ENCODE data around the gene TIPARP.
"Not testable (repeated sequence)": the region's sequence is repeated elsewhere in the genome, so short reads cannot be mapped to it uniquely, and the experiment has no call there.

TIPARP gene

GRCh38 chr3:156639414-156640023 is 34.9 kb upstream of the TIPARP start:
- peaks cover 8 to 14% of the 10 kb centered on the region in 2 donors for H3K4me1 Mint-ChIP-seq
- no peak for DNase-seq
- no peaks in the 10 kb centered on the region for H3K27me3 Mint-ChIP-seq
- ATAC-seq (replicated peaks) = no peak
- H3K9me3 Mint-ChIP-seq = no peaks in the 10 kb centered on the region
- no peak overlapping the region for H3K27ac Mint-ChIP-seq
- no peak overlapping the region for H3K4me3 Mint-ChIP-seq
- H3K36me3 Mint-ChIP-seq = no peaks in the 10 kb centered on the region

DNA sequence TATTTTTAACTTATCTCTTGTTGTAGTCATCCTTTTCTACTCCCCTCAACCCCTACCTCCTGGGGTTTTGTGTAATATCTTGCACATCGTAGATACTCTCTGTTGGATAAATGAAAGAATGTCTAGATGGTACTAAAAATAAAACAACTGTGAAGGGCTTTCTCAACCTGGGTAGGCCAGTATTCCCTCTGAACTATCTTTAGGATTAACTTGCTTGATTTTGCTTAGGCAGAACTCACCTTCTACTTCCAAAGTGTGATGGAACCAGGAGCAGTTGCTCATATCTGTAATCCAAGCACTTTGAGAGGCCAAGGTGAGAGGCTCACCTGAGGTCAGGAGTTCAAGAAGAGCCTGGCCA is 32.8 kb upstream of the TIPARP start:
- Mint-ChIP-seq H3K36me3 (peaks cover 0 to under 1% of the 10 kb centered on the region in 2 donors), H3K4me1 (peaks cover 8 to 14% of the 10 kb centered on the region in 2 donors), H3K27me3 (peaks cover 0 to 1% of the 10 kb centered on the region in 2 donors), H3K9me3 (peaks cover 0 to under 1% of the 10 kb centered on the region in 2 donors), H3K4me3 (no peak overlapping the region), H3K27ac (no peak overlapping the region)
- ATAC-seq (replicated peaks) (no peak), DNase-seq (no peak)

- peak overlapping the region; percentile 69 to 72 for H3K4me3 Mint-ChIP-seq
- no peak for ATAC-seq (replicated peaks)
- no peak overlapping the region for H3K27ac Mint-ChIP-seq
- peaks cover 3 to 4% of the 10 kb centered on the region in 2 donors for H3K9me3 Mint-ChIP-seq
- no peak for DNase-seq
- H3K36me3 Mint-ChIP-seq = peaks cover 3 to 4% of the 10 kb centered on the region in 2 donors
- H3K27me3 Mint-ChIP-seq = peaks cover 0 to 4% of the 10 kb centered on the region in 2 donors
- H3K4me1 Mint-ChIP-seq = peaks cover 8 to 14% of the 10 kb centered on the region in 2 donors
These were observed 31.4 kb upstream of the TIPARP start for GRCh38 chr3:156642750-156643728.

- DNase-seq (peak; percentile 42), ATAC-seq (replicated peaks) (peak; percentile 95 to 96)
- Mint-ChIP-seq H3K9me3 (peaks cover 3 to 4% of the 10 kb centered on the region in 2 donors), H3K27ac (peak overlapping the region; percentile 15), H3K36me3 (peaks cover 3 to 4% of the 10 kb centered on the region in 2 donors), H3K4me3 (peak overlapping the region; percentile 69 to 72), H3K4me1 (peaks cover 8 to 14% of the 10 kb centered on the region in 2 donors), H3K27me3 (peaks cover 0 to 4% of the 10 kb centered on the region in 2 donors)
These were observed 30.5 kb upstream of the TIPARP start for GRCh38 chr3:156643729-156644389.

- Mint-ChIP-seq H3K4me1 (peaks cover 8 to 14% of the 10 kb centered on the region in 2 donors), H3K9me3 (peaks cover 3 to 4% of the 10 kb centered on the region in 2 donors), H3K36me3 (peaks cover 3 to 4% of the 10 kb centered on the region in 2 donors), H3K27ac (no peak overlapping the region), H3K27me3 (peaks cover 0 to 4% of the 10 kb centered on the region in 2 donors), H3K4me3 (no peak overlapping the region)
- no peak for DNase-seq
- ATAC-seq (replicated peaks) = no peak
These were observed 29.4 kb upstream of the TIPARP start for GRCh38 chr3:156644958-156645357.

GRCh38 chr3:156646958-156647357 is 27.4 kb upstream of the TIPARP start:
- peaks cover 3 to 4% of the 10 kb centered on the region in 2 donors for H3K36me3 Mint-ChIP-seq
- H3K27me3 Mint-ChIP-seq = peaks cover 0 to 4% of the 10 kb centered on the region in 2 donors
- H3K9me3 Mint-ChIP-seq = peaks cover 3 to 4% of the 10 kb centered on the region in 2 donors
- ATAC-seq (replicated peaks) = no peak
- H3K4me1 Mint-ChIP-seq = peaks cover 8 to 14% of the 10 kb centered on the region in 2 donors
- no peak overlapping the region for H3K4me3 Mint-ChIP-seq
- DNase-seq = no peak
- no peak overlapping the region for H3K27ac Mint-ChIP-seq

DNA sequence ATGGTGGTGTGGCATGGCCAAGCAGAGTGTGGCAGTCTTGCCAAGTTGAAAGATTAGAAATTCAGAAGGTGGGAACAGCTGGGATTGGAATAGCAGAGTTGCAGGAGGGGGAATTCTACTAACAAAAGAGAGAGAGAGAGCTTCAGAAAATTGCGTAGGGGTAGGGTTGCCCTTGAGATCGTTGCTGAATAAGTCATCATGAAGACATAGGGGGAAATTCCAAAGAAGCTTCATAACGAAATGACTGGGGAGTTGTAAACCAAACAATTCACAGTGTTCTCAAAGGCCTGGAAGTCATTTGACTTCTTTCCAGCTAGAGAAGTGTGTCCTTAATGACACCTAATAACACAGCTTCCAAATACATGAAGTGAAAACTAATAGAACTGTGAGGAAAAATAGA is 26.3 kb upstream of the TIPARP start:
- Mint-ChIP-seq H3K4me1 (peaks cover 8 to 10% of the 10 kb centered on the region in 2 donors), H3K36me3 (peaks cover 3 to 4% of the 10 kb centered on the region in 2 donors), H3K27me3 (peaks cover 0 to 4% of the 10 kb centered on the region in 2 donors), H3K9me3 (peaks cover 3 to 4% of the 10 kb centered on the region in 2 donors), H3K4me3 (no peak overlapping the region), H3K27ac (no peak overlapping the region)
- ATAC-seq (replicated peaks) (no peak), DNase-seq (no peak)

DNA sequence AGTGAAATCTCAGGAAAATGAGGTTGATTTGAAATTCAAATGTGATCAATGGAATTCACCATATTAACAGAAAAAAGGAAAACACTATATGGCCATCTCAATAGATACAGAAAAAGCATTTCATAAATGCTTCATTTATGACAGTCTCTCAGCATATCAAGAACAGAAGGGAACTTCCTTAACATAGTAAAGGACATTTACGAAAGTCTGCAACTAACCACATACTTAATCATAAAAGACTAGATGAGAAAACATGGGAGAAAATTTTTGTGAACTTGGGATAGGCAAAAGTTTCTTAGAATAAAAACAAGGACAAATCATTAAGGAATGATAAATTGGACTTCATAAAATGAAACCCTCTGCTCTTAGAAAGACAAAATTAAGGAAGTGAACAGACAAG is 24.7 kb upstream of the TIPARP start:
- Mint-ChIP-seq H3K9me3 (peaks cover 3 to 4% of the 10 kb centered on the region in 2 donors), H3K27me3 (peaks cover 0 to 4% of the 10 kb centered on the region in 2 donors), H3K4me3 (no peak overlapping the region), H3K36me3 (peaks cover 3 to 4% of the 10 kb centered on the region in 2 donors), H3K4me1 (no peaks in the 10 kb centered on the region), H3K27ac (no peak overlapping the region)
- DNase-seq = no peak
- no peak for ATAC-seq (replicated peaks)

DNA sequence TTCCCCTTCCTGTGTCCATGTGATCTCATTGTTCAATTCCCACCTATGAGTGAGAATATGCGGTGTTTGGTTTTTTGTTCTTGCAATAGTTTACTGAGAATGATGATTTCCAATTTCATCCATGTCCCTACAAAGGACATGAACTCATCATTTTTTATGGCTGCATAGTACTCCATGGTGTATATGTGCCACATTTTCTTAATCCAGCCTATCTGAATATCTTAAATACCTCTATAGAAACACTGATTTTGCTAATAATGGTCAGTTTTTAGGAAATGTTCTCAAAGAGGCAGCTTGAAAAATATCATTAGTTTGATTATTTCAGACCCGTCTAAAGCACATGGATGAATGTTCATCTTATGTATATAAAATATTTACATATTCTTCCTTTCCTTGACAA is 21.7 kb upstream of the TIPARP start:
- not testable (repeated sequence) for H3K4me1 Mint-ChIP-seq; H3K27me3 Mint-ChIP-seq; DNase-seq; ATAC-seq (replicated peaks); H3K36me3 Mint-ChIP-seq; H3K4me3 Mint-ChIP-seq; H3K27ac Mint-ChIP-seq; H3K9me3 Mint-ChIP-seq

- DNase-seq = no peak
- Mint-ChIP-seq H3K4me3 (no peak overlapping the region), H3K27ac (no peak overlapping the region), H3K9me3 (no peaks in the 10 kb centered on the region), H3K27me3 (no peaks in the 10 kb centered on the region), H3K4me1 (no peaks in the 10 kb centered on the region), H3K36me3 (no peaks in the 10 kb centered on the region)
- ATAC-seq (replicated peaks) = no peak
These were observed 19.6 kb upstream of the TIPARP start for GRCh38 chr3:156654834-156655233.

DNA sequence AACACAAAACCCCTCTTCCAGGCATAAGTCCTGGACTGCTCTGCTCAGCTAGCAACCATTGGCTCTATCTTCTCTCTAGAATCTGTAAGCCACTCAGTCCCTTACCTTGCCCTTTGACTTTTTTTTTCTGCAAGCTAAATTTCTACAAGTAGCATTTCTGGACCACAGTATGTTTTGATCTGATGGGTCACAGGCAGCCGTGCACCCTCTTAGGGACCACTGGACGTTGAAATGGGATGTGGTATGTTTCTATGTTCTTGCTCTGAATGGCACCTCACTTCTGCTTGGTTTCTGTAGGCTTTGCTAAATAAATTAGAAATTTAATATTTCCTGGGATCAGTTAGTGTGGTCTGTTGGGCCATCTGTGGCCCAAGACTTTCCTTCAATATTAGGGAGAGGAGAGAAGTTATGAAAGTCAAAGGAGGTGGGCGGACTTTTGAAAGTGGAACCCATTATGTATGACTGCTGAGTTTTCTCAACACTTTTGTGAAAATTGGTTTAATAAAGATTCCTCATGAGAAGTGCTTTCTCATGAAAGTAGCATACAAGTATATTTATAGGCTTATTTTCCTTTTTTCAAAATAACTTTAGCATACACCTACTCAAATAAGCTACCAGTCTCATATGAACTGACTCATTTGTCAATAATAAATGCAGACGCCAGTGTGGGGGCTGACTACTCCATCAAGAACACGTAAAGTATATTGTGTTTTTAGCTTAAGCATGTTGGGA is 18.4 kb upstream of the TIPARP start:
- Mint-ChIP-seq H3K4me3 (no peak overlapping the region), H3K27me3 (no peaks in the 10 kb centered on the region), H3K9me3 (no peaks in the 10 kb centered on the region), H3K4me1 (peaks cover under 1 to 2% of the 10 kb centered on the region in 2 donors), H3K27ac (no peak overlapping the region), H3K36me3 (no peaks in the 10 kb centered on the region)
- DNase-seq (no peak), ATAC-seq (replicated peaks) (no peak)

- Mint-ChIP-seq H3K4me1 (peaks cover 5 to 9% of the 10 kb centered on the region in 2 donors), H3K27ac (no peak overlapping the region), H3K9me3 (no peaks in the 10 kb centered on the region), H3K36me3 (no peaks in the 10 kb centered on the region), H3K4me3 (no peak overlapping the region), H3K27me3 (no peaks in the 10 kb centered on the region)
- ATAC-seq (replicated peaks) (no peak), DNase-seq (no peak)
These were observed 16.9 kb upstream of the TIPARP start for GRCh38 chr3:156657440-156657839.

DNA sequence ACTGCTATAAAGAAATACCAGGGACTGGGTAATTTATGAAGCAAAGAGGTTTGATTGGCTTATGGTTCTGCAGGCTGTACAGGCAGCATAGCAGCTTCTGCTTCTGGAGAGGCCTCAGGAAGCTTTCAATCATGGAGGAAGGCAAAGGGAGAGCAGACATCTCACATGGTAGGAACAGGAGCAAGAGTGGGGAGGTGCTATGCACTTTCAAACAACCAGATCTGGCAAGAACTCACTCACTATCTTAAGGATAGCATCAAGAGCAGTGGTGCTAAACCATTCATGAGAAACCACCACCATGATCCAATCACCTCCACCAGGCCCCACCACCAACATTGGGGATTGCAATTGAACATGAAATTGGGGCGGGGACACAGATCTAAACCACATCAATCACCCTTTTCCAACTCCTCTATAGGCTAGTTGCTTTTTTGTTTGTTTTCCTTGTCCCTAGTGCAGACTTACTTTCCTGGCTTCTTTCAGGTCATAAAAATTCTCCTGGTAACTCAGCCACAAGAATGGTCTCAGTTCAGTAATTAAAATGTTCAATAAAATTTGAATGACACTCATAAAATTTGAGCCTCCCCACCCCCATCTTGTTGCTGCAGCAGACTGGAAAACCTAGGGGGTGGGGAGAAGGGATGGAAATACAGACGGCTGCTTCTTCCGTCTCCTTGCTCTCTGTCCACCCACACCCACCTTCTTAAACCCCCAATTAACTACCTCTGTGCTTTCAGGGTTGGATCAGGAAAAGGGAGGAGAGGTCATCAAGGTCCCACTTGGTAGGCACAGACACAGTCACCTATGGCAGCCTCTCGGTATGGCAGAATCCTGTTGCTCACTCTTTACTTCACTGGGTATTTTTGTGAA is 16.3 kb upstream of the TIPARP start:
- Mint-ChIP-seq H3K27ac (no peak overlapping the region), H3K9me3 (no peaks in the 10 kb centered on the region), H3K4me1 (peaks cover 6 to 9% of the 10 kb centered on the region in 2 donors), H3K36me3 (no peaks in the 10 kb centered on the region), H3K4me3 (no peak overlapping the region), H3K27me3 (no peaks in the 10 kb centered on the region)
- ATAC-seq (replicated peaks) = no peak
- no peak for DNase-seq
